Body of pancreas (tissue), 4 donors: ENCODE data around the gene PRM2.

Experiments
- POLR2A ChIP-seq, 3 donors: fragments of 450-650 bp; IDR thresholded peaks; one replicate each; pipeline ENCODE4 v1.6.1; 2016; ENCODE audit warnings: antibody characterized with exemption in 3 of 3, mild to moderate bottlenecking in 2 of 3
- TF ChIP-seq, protein P1 (sequence below), 7 experiments: fragments of 450-650 bp in 4 of 7; fragments of 200-600 bp in 3 of 7; sonication (generic) in 3 of 7; IDR thresholded peaks; one replicate each; pipeline ENCODE4 v1.5.1; 2016 to 2019; ENCODE audit warnings: antibody characterized with exemption in 7 of 7

DNA sequence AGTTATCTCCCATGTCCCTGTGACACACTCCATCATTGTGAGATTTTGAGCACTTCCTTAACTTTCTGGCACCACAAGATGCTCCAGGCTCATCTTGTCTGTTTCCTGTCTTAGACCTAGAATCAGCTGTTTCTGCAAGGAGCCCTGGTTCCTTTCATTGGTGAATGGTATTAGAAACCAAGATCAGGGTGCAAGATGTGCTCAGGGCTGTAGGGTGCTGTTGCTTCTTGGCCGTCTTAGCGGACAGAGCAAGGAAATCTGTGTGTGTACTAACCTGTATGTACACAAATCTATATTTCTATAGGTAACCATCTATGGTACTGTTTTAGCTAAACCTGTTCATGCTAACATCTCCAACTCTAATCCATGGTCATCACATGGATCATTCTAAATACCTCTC lies 12.9 kb upstream of the PRM2 start:
- TF ChIP-seq, protein P1, sequence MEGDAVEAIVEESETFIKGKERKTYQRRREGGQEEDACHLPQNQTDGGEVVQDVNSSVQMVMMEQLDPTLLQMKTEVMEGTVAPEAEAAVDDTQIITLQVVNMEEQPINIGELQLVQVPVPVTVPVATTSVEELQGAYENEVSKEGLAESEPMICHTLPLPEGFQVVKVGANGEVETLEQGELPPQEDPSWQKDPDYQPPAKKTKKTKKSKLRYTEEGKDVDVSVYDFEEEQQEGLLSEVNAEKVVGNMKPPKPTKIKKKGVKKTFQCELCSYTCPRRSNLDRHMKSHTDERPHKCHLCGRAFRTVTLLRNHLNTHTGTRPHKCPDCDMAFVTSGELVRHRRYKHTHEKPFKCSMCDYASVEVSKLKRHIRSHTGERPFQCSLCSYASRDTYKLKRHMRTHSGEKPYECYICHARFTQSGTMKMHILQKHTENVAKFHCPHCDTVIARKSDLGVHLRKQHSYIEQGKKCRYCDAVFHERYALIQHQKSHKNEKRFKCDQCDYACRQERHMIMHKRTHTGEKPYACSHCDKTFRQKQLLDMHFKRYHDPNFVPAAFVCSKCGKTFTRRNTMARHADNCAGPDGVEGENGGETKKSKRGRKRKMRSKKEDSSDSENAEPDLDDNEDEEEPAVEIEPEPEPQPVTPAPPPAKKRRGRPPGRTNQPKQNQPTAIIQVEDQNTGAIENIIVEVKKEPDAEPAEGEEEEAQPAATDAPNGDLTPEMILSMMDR (IDR thresholded peaks at IDR 0.05) = no peak
- no peak for TF ChIP-seq POLR2A (IDR thresholded peaks at IDR 0.05)
